Measurements from ENCODE around the gene ZNF768. TPM values are rescaled to one million over a fixed set of nuclear protein-coding genes. Genes with fewer than 3 reads are reported as not detected.

The ZNF768 gene
- total RNA-seq, 2 experiments from 2014 or later = 38.3 to 63.7 TPM

DNA sequence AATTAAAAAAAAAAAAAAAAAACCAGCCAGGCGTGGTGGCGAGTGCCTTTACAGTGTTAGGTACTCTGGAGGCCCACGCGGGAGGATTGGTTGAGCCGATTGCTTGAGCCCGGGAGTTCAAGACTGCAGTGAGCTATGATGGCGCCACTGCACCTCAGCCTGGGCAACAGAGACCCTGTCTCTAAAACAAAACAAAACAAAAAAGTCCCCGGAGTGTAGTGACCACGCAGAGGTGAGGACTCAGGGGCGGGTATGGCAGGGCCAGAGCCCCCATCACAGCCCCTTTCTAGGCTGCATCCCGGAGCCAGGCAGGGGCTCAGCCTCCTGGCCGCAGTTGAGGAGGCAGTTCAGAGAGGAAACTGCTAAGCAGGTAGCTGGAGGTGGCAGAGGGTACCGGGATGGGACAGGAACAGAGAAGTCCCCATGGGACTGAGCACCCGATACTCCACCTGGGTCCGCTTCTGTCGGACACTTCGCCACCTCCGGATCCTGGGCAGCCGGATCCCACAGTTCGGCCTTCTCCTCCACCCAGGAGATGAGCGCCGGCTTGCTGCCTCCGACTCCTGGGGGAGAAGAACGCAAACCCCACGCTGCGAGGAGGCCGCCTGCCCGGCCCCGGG lies 7.5 kb upstream of the ZNF768 start:
- intact Hi-C loops (cut with micrococcal nuclease; ENCODE audit: unreplicated experiment) = loop anchor here (2.0 kb wide), 1 partner anchor 61 kb away; the partner anchor contains the start of gene ITGAL
- POLR2A ChIA-PET = interaction anchor here (0.6 to 4.6 kb wide), 7 partner anchors 24 to 104 kb away, joined by 3 to 54 read pairs (median 3); partner anchors contain the start of genes DCTPP1, ZNF689 and ZNF764
- peak; percentile 45 for DNase-seq (ENCODE audit: low spot score)

DNA sequence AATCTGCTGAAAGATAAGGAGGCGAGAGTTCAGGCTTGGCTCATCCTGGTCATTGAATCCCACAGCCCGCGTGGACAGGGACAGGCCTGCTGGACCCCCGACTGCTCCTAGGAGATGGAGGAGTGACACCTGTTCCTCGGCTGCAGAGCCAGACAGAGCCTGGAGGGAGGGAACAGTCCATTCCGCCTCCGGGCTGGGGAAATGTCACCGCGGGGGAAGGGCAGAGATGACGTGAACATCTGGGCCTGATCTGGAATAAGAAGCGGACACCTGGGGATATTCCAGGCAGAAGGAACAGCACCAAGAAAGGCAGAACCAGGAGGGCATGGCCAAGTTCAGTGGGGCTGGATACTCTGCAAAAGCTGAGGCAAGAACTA lies 6.8 kb upstream of the ZNF768 start:
- CTCF ChIA-PET (ENCODE audit: unreplicated experiment) = no interaction called here
- POLR2A ChIA-PET = interaction anchor here (0.6 to 4.6 kb wide), 4 partner anchors 24 to 208 kb away, joined by 3 to 54 read pairs (median 3); partner anchors contain the start of genes DCTPP1 and ZNF764
- peak overlapping the region; percentile 89 for H3K4me2 ChIP-seq (ENCODE audit: low read length)

More for the DNA sequence above, 7.5 kb upstream of the ZNF768 start:
- H3K36me3 ChIP-seq (ENCODE audit: insufficient read depth, low read length) = peaks cover 21% of the 10 kb centered on the region
- CTCF ChIA-PET (ENCODE audit: unreplicated experiment) = interaction anchor here (0.7 kb wide), 1 partner anchor 95 kb away, joined by 4 read pairs; no protein-coding TSS in a partner anchor
- H2AFZ ChIP-seq (ENCODE audit: low read length) = peak overlapping the region; percentile 51
- H4K20me1 ChIP-seq (ENCODE audit: insufficient read depth, low read length) = no peaks in the 10 kb centered on the region
- peak overlapping the region; percentile 89 for H3K4me2 ChIP-seq (ENCODE audit: low read length)
- peaks cover 28% of the 10 kb centered on the region; the same call in 1 of the 2 replicates for H3K79me2 ChIP-seq (ENCODE audit: insufficient read depth, low read depth, low read length)
- H3K9me3 ChIP-seq (ENCODE audit: low read length) = no peaks in the 10 kb centered on the region
- BruUV-seq (replicated peaks) = no TSS peak
- H3K4me3 ChIP-seq (ENCODE audit: low read depth, low read length, poor library complexity, severe bottlenecking) = peak overlapping the region; percentile 75
- H3K9me2 ChIP-seq (ENCODE audit: insufficient read depth, low read length) = no peaks in the 10 kb centered on the region
- H3K4me1 ChIP-seq (ENCODE audit: insufficient read depth, low read length, poor library complexity, severe bottlenecking) = peaks cover 34% of the 10 kb centered on the region
- TF ChIP-seq, protein P1, sequence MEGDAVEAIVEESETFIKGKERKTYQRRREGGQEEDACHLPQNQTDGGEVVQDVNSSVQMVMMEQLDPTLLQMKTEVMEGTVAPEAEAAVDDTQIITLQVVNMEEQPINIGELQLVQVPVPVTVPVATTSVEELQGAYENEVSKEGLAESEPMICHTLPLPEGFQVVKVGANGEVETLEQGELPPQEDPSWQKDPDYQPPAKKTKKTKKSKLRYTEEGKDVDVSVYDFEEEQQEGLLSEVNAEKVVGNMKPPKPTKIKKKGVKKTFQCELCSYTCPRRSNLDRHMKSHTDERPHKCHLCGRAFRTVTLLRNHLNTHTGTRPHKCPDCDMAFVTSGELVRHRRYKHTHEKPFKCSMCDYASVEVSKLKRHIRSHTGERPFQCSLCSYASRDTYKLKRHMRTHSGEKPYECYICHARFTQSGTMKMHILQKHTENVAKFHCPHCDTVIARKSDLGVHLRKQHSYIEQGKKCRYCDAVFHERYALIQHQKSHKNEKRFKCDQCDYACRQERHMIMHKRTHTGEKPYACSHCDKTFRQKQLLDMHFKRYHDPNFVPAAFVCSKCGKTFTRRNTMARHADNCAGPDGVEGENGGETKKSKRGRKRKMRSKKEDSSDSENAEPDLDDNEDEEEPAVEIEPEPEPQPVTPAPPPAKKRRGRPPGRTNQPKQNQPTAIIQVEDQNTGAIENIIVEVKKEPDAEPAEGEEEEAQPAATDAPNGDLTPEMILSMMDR (conservative IDR thresholded peaks at IDR 0.05; ENCODE audit: low read length) = peak; percentile 44; the same call in 1 of the 2 replicates
- no peak for TF ChIP-seq EZH2phosphoT487 (IDR thresholded peaks at IDR 0.05; ENCODE audit: borderline replicate concordance, low read depth, low read length)
- H3K27ac ChIP-seq (ENCODE audit: low read depth, low read length, poor library complexity, severe bottlenecking) = peak overlapping the region; percentile 82

More for the DNA sequence above, 6.8 kb upstream of the ZNF768 start:
- DNase-seq (ENCODE audit: low spot score) = no peak
- H3K4me1 ChIP-seq (ENCODE audit: insufficient read depth, low read length, poor library complexity, severe bottlenecking) = peaks cover 41% of the 10 kb centered on the region
- H3K36me3 ChIP-seq (ENCODE audit: insufficient read depth, low read length) = peaks cover 21% of the 10 kb centered on the region
- no peak overlapping the region for H2AFZ ChIP-seq (ENCODE audit: low read length)
- H3K27ac ChIP-seq (ENCODE audit: low read depth, low read length, poor library complexity, severe bottlenecking) = no peak overlapping the region
- no peaks in the 10 kb centered on the region for H3K9me2 ChIP-seq (ENCODE audit: insufficient read depth, low read length)
- H3K9me3 ChIP-seq (ENCODE audit: low read length) = no peaks in the 10 kb centered on the region
- intact Hi-C loops (cut with micrococcal nuclease; ENCODE audit: unreplicated experiment) = no loop called here
- peak overlapping the region; percentile 75 for H3K4me3 ChIP-seq (ENCODE audit: low read depth, low read length, poor library complexity, severe bottlenecking)
- no TSS peak for BruUV-seq (replicated peaks)
- no peak for TF ChIP-seq EZH2phosphoT487 (IDR thresholded peaks at IDR 0.05; ENCODE audit: borderline replicate concordance, low read depth, low read length)
- TF ChIP-seq, protein P1 (conservative IDR thresholded peaks at IDR 0.05; ENCODE audit: low read length) = no peak
- H3K79me2 ChIP-seq (ENCODE audit: insufficient read depth, low read depth, low read length) = peaks cover 28% of the 10 kb centered on the region; the same call in 1 of the 2 replicates
- H4K20me1 ChIP-seq (ENCODE audit: insufficient read depth, low read length) = no peaks in the 10 kb centered on the region

Measured in OCI-LY7 (cell line).